Esophagus muscularis mucosa (tissue), 4 donors: ENCODE results near the gene NCAPH2. TPM values are rescaled to one million over a fixed set of nuclear protein-coding genes. Genes with fewer than 3 reads are reported as not detected.

ENCODE experiments used
- DNase-seq: peaks from one replicate; pipeline ENCODE4 v3.0.0-alpha.2; 2017; ENCODE audit errors: extremely low spot score
- H3K27ac ChIP-seq, 4 donors: fragments of 200-600 bp; sonication (generic); replicated peaks in 1 of 4; 1 replicate in 3 of 4; 2 replicates in 1 of 4; pipeline ENCODE4 v1.5.1; 2016 to 2019; ENCODE audit warnings: mild to moderate bottlenecking in 1 of 4
- H3K27me3 ChIP-seq, 4 donors: fragments of 200-600 bp; sonication (generic); one replicate each; pipeline versions ENCODE4 v1.5.1 to v1.6.0; 2016 to 2019
- H3K36me3 ChIP-seq, 4 donors: fragments of 200-600 bp; sonication (generic); one replicate each; pipeline ENCODE4 v1.5.1; 2016 to 2019
- H3K4me1 ChIP-seq, 4 donors: fragments of 200-600 bp; sonication (generic); one replicate each; pipeline ENCODE4 v1.5.1; 2016 to 2019
- H3K4me3 ChIP-seq, 4 donors: fragments of 200-600 bp; sonication (generic); 1 replicate in 2 of 4; 2 replicates in 2 of 4; pipeline ENCODE4 v1.5.1; 2016 to 2019; ENCODE audit warnings: mild to moderate bottlenecking in 4 of 4, moderate library complexity in 1 of 4
- H3K9me3 ChIP-seq, 4 donors: fragments of 200-600 bp; sonication (generic); 1 replicate in 3 of 4; 2 replicates in 1 of 4; pipeline ENCODE4 v1.5.1; 2016 to 2019
- CTCF ChIP-seq, 3 experiments: fragments of 200-600 bp in 2 of 3; fragments of 450-650 bp in 1 of 3; sonication (generic) in 2 of 3; IDR thresholded peaks; one replicate each; pipeline ENCODE4 v1.5.1; 2017 to 2019; ENCODE audit warnings: antibody characterized with exemption in 3 of 3, mild to moderate bottlenecking in 2 of 3, moderate library complexity in 1 of 3
- EP300 ChIP-seq: sonication (generic); formaldehyde crosslinking; IDR thresholded peaks from one replicate; pipeline ENCODE4 v1.6.1; 2017; ENCODE audit warnings: antibody characterized with exemption
- POLR2A ChIP-seq: fragments of 450-650 bp; IDR thresholded peaks from one replicate; pipeline ENCODE4 v1.6.1; 2017; ENCODE audit warnings: antibody characterized with exemption, moderate library complexity, mild to moderate bottlenecking, low read depth
- POLR2AphosphoS5 ChIP-seq, 2 donors: sonication (generic); formaldehyde crosslinking; IDR thresholded peaks; one replicate each; pipeline ENCODE4 v1.6.1; 2017; ENCODE audit warnings: antibody characterized with exemption in 2 of 2
- WGBS: methylation state at CpG from one replicate; pipeline ENCODE4 v1.1.5; 2018; 5-methylcytosine and 5-hydroxymethylcytosine counted together
- intact Hi-C: fragments of 100-400 bp; cut with DNase I; formaldehyde crosslinking; loops from one replicate; pipeline ENCODE4 v1.15.1; 2023
- total RNA-seq, 4 donors: library from RNA; depleted of rRNA; stranded (reverse); fragments of >200 nt; gene quantifications; one replicate each; pipeline versions ENCODE4 v1.1.0 to v1.2.1, GENCODE V29; 2016

The NCAPH2 gene
- total RNA-seq, 4 donors from 2014 or later: 30.3 to 44.6 (median 41.7) TPM

GRCh38 chr22:50573491-50574382 is 65.7 kb downstream of the NCAPH2 start:
- Histone ChIP-seq H3K4me1 (peaks cover 14 to 18% (median 17%) of the 10 kb centered on the region in 4 donors), H3K27ac (no peak overlapping the region), H3K36me3 (peaks cover 8 to 74% (median 52%) of the 10 kb centered on the region in 4 donors), H3K4me3 (no peak overlapping the region), H3K27me3 (peaks cover 0 to 8% (median 0%) of the 10 kb centered on the region in 4 donors), H3K9me3 (no peaks in the 10 kb centered on the region)
- intact Hi-C loops: no loop called here
- no peak for DNase-seq
- WGBS: 77% methylated on average over 18 of the region's 26 CpGs
- TF ChIP-seq POLR2AphosphoS5 (IDR thresholded peaks at IDR 0.05) (no peak), POLR2A (no peak)

- Histone ChIP-seq H3K9me3 (no peaks in the 10 kb centered on the region), H3K27ac (no peak overlapping the region), H3K27me3 (peaks cover 0 to 8% (median 0%) of the 10 kb centered on the region in 4 donors), H3K4me1 (peaks cover 20 to 24% (median 24%) of the 10 kb centered on the region in 4 donors), H3K36me3 (peaks cover 7 to 69% (median 47%) of the 10 kb centered on the region in 4 donors), H3K4me3 (no peak overlapping the region)
- DNase-seq: no peak
- TF ChIP-seq EP300: no peak
- no peak for TF ChIP-seq POLR2A
- TF ChIP-seq POLR2AphosphoS5 (IDR thresholded peaks at IDR 0.05): no peak
- no peak for TF ChIP-seq CTCF (IDR thresholded peaks at IDR 0.05)
- 90% methylated on average over 10 of the region's 11 CpGs for WGBS
- intact Hi-C loops: no loop called here
Observed at GRCh38 chr22:50574383-50574755, 66.3 kb downstream of the NCAPH2 start.

Other genes starting within 250 kb of the NCAPH2 start
- 10 to 100 TPM in 3 of 4 donors, 1 to 10 TPM in 1; 5.8 to 22.9 (median 16.1) TPM for gene MAPK12, start 246.5 kb upstream of the NCAPH2 start, total RNA-seq
- gene MAPK11, start 237.8 kb upstream of the NCAPH2 start, total RNA-seq: 10 to 100 TPM in 2 of 4 donors, 1 to 10 TPM in 2; 3.7 to 12.5 (median 10.1) TPM
- gene PLXNB2, start 200.6 kb upstream of the NCAPH2 start, total RNA-seq: 100 to 1,000 TPM; 115 to 218 (median 154) TPM
- gene DENND6B, start 181.2 kb upstream of the NCAPH2 start, total RNA-seq: 1 to 10 TPM; 1.7 to 3.8 (median 2.5) TPM
- gene PPP6R2, start 164.9 kb upstream of the NCAPH2 start, total RNA-seq: 10 to 100 TPM; 57.7 to 79.4 (median 65.3) TPM
- gene SBF1, start 33.2 kb upstream of the NCAPH2 start, total RNA-seq: 100 to 1,000 TPM in 2 of 4 donors, 10 to 100 TPM in 2; 56.1 to 121 (median 86.9) TPM
- gene ADM2, start 26.7 kb upstream of the NCAPH2 start, total RNA-seq: under 1 TPM in 1 of 4 donors, not detected in 3; under 0.01 TPM
- not detected for gene MIOX, start 21.4 kb upstream of the NCAPH2 start, total RNA-seq
- 10 to 100 TPM; 34.9 to 67.1 (median 46.8) TPM for gene LMF2, start 522 bp upstream of the NCAPH2 start, total RNA-seq
- 1 to 10 TPM in 2 of 4 donors, not detected in 2; 3.1 to 5.1 TPM for gene SCO2, start 17.4 kb downstream of the NCAPH2 start, total RNA-seq
- gene TYMP, start 21.8 kb downstream of the NCAPH2 start, total RNA-seq: 10 to 100 TPM; 27.4 to 79.2 (median 35.9) TPM
- gene KLHDC7B, start 37.7 kb downstream of the NCAPH2 start, total RNA-seq: under 1 TPM in 1 of 4 donors, not detected in 3; 0.17 TPM
- not detected for gene SYCE3, start 54.7 kb downstream of the NCAPH2 start, total RNA-seq
- 10 to 100 TPM in 2 of 4 donors, 1 to 10 TPM in 2; 5.0 to 19.6 (median 14.6) TPM for gene CPT1B, start 70.2 kb downstream of the NCAPH2 start, total RNA-seq
- gene CHKB, start 74.6 kb downstream of the NCAPH2 start, total RNA-seq: 10 to 100 TPM; 20.7 to 43.5 (median 33.0) TPM
- gene MAPK8IP2, start 92.6 kb downstream of the NCAPH2 start, total RNA-seq: 1 to 10 TPM; 1.2 to 4.2 (median 3.4) TPM
- gene ARSA, start 119.9 kb downstream of the NCAPH2 start, total RNA-seq: 10 to 100 TPM; 24.5 to 49.4 (median 28.8) TPM
- 10 to 100 TPM in 3 of 4 donors, 1 to 10 TPM in 1; 7.0 to 21.1 (median 16.0) TPM for gene SHANK3, start 164.6 kb downstream of the NCAPH2 start, total RNA-seq
- gene ACR, start 230.0 kb downstream of the NCAPH2 start, total RNA-seq: under 1 TPM in 2 of 4 donors, not detected in 2; 0.42 to 0.46 TPM